ENCODE data around the gene TJP1. TPM values are rescaled to one million over a fixed set of nuclear protein-coding genes. Genes with fewer than 3 reads are reported as not detected.
A peak's percentile ranks its signal among the peaks of the same experiment; 100 is the strongest.
"Not testable (repeated sequence)": the region's sequence is repeated elsewhere in the genome, so short reads cannot be mapped to it uniquely, and the experiment has no call there.

Gene TJP1
- total RNA-seq, 1 donor from 2014 or later, result 122 TPM

GRCh38 chr15:29698030-29698701 lies 124.1 kb downstream of the TJP1 start:
- DNase-seq, result peak; percentile 97

- no peak for DNase-seq
Measured at GRCh38 chr15:29696950-29697738, 125.1 kb downstream of the TJP1 start.

- DNase-seq, result not testable (repeated sequence)
Measured at GRCh38 chr15:29696506-29696905, 125.8 kb downstream of the TJP1 start.

- no peak for DNase-seq
Measured at GRCh38 chr15:29695489-29696167, 126.6 kb downstream of the TJP1 start.

- DNase-seq, result no peak
Measured at GRCh38 chr15:29693225-29693624, 129.0 kb downstream of the TJP1 start.

GRCh38 chr15:29692527-29692926 lies 129.7 kb downstream of the TJP1 start:
- no peak for DNase-seq

GRCh38 chr15:29690765-29691475 lies 131.3 kb downstream of the TJP1 start:
- no peak for DNase-seq

GRCh38 chr15:29689287-29689986 lies 132.8 kb downstream of the TJP1 start:
- DNase-seq, result no peak

GRCh38 chr15:29688506-29689286 lies 133.6 kb downstream of the TJP1 start:
- DNase-seq, result no peak

GRCh38 chr15:29687939-29688505 lies 134.2 kb downstream of the TJP1 start:
- DNase-seq, result no peak

GRCh38 chr15:29687204-29687815 lies 135.0 kb downstream of the TJP1 start:
- DNase-seq, result no peak

GRCh38 chr15:29686445-29687203 lies 135.6 kb downstream of the TJP1 start:
- DNase-seq, result no peak

GRCh38 chr15:29686079-29686425 lies 136.2 kb downstream of the TJP1 start:
- no peak for DNase-seq

GRCh38 chr15:29685156-29686078 lies 136.9 kb downstream of the TJP1 start:
- DNase-seq, result peak; percentile 64

- DNase-seq, result peak; percentile 49
Measured at GRCh38 chr15:29682781-29683180, 139.5 kb downstream of the TJP1 start.

GRCh38 chr15:29682361-29682760 lies 139.9 kb downstream of the TJP1 start:
- no peak for DNase-seq

GRCh38 chr15:29681946-29682345 lies 140.3 kb downstream of the TJP1 start:
- no peak for DNase-seq

- DNase-seq, result no peak
Measured at GRCh38 chr15:29681166-29681845, 141.0 kb downstream of the TJP1 start.

Data from dermis blood vessel endothelial cell (primary cell).